Smooth muscle cell of the pulmonary artery (primary cell): ENCODE data around the gene GTF2F1. TPM values are rescaled to one million over a fixed set of nuclear protein-coding genes. Genes with fewer than 3 reads are reported as not detected.

Source experiments
- total RNA-seq: library from RNA; depleted of rRNA; stranded (reverse); fragments of >200 nt; gene quantifications from 2 replicates; pipeline ENCODE4 v1.2.3, GENCODE V29; 2014

The GTF2F1 gene, protein sequence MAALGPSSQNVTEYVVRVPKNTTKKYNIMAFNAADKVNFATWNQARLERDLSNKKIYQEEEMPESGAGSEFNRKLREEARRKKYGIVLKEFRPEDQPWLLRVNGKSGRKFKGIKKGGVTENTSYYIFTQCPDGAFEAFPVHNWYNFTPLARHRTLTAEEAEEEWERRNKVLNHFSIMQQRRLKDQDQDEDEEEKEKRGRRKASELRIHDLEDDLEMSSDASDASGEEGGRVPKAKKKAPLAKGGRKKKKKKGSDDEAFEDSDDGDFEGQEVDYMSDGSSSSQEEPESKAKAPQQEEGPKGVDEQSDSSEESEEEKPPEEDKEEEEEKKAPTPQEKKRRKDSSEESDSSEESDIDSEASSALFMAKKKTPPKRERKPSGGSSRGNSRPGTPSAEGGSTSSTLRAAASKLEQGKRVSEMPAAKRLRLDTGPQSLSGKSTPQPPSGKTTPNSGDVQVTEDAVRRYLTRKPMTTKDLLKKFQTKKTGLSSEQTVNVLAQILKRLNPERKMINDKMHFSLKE
- 37.1 and 37.7 TPM in 2 replicates for total RNA-seq

DNA sequence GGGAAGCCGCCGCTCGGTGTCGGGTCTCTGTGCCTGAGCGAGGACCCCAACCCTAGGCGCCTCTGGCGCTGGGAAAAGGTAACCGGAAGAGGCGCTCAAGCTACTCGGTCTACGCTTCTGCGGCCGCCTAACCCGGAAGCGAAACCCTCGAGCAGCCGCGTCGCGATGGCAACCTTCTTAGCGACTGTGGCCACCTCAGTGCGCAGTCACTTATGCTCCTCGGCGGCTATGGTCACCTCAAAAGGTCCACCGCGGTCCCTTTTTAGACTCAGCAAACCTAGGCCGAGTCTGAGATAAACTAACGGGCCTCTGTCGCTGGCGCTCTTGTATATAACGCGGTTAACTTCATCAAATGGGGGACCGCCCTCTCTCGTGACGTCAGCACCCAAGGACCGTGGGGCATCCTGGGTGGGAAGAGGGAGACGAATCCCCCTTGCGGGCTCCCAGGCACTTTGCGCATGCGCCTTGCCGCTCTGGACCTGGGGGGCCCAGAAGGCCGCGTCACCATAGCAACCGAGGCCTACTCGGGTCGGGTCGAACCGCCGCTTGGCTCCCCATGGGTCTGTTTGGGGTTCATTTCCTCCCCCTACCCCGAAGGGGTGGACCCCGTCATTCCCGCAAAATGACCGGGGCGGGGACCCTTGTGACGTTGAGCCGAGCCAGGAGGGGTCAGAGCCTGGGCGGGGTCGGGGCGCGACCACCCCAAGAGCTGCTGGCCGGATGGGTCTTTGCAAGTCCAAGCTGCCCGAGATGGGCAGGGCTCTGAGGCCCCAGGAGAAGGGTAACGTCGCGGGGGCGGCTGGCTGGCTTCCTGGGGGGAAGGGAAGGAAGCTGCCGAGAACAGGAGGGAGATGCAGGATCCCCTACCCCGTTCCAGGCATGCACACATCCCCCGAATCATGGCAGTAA is at the start of gene GTF2F1:
Gene GTF2F1, minus strand, starts transcription at position 91 of the 909 bp plus-strand sequence. CDS start 169 bp downstream, outside the sequence.

DNA sequence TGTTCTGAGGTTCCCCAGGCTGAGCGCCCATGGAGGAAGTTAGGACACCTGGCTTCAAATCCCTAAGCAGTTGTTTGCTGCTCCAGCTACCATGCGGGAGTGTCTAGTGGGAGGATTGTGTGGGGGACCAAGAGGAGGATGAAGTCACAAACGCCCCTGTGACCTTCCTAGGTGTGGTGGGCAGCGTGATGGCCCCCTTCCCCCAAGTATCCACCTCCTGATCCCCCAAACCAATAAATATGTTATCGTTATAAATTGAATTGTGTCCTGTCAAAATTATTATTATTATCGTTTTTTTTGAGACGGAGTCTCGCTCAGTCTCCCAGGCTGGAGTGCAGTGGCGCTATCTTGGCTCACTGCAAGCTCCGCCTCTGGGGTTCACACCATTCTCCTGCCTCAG is 40.7 kb upstream of the GTF2F1 start, which contains the start of gene SLC25A41:
Gene SLC25A41, minus strand, starts transcription at position 101 of the 400 bp plus-strand sequence. Its CDS starts 70 bp downstream, at position 31.

DNA sequence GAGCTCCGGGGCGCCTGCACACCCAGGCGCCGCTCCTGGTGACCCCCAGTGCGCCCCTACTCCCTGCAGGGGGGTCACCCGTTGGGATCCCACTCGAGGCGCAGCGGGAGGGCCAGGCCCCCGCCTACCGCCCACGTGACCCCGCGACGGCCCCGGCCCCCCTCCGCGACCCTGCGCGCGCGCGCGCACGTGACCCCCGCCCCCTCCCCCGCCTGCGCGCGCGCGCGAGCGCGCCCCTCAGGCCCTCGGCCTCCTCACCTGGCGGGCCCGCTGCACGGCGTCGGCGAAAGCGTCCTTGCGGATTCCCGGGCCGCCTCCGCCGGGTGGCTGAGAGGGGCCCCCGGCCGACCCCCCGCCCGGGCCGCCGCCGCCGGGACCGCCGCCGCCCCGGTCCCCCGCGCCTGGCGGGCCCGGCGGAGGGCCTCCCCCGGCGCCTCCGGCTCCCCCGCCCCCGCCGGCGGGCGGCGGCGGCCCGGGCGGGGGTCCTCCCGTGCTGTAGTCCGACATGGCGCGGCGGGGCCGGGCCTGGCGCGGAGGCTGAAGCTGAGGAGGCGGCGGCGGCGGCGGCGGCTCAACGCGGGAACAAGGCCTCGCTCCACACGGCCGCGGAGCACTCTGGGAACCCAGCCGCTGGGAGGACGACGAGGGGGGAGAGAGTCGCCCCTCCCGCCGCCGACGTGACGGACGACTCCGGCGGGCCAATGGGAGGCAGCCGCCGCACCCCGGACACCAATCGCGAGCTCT is 31.4 kb upstream of the GTF2F1 start, which contains the start of gene KHSRP:
Gene KHSRP, minus strand, starts transcription at position 617 of the 744 bp plus-strand sequence. Its CDS starts 110 bp downstream, at position 507.

DNA sequence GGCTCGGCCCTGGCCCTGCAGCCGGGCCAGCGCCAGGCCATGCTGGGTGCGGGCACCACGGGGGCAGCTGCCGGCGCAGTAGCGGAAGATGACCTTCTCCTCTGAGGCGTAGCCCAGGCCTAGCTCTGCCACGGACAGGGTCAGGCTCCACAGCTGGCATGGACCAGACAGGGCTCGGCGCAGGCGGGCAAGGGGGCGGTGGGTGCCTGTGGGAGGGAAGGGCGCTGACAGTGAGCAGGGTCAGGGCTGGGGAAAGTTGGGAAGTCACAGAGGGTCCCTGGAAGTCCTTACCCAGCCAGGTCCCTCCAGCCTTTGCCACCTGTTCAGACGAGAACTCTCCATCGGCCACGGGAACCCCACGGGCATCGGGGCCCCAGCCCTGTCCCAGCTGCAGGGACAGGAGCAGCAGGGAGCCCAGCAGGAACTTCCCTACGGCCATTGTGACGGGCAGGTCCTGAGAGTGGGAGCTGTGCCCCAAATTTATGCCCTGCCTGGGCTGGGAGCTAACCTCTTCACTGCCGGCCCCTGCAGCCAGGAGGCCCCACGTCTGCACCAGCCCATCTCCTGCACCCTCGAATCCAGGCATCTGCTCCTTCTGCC is 17.5 kb downstream of the GTF2F1 start, which contains the start of gene PSPN:
Gene PSPN, minus strand, starts transcription at position 523 of the 600 bp plus-strand sequence. Its CDS starts 84 bp downstream, at position 439.

DNA sequence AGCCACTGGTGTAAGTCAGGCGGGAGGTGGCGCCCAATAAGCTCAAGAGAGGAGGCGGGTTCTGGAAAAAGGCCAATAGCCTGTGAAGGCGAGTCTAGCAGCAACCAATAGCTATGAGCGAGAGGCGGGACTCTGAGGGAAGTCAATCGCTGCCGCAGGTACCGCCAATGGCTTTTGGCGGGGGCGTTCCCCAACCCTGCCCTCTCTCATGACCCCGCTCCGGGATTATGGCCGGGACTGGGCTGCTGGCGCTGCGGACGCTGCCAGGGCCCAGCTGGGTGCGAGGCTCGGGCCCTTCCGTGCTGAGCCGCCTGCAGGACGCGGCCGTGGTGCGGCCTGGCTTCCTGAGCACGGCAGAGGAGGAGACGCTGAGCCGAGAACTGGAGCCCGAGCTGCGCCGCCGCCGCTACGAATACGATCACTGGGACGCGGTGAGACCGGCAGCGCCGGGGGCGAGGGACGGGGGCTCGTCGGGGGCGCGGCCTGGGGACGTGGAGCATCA is 20.3 kb downstream of the GTF2F1 start, which contains the start of gene ALKBH7:
Gene ALKBH7, plus strand, starts transcription at position 201 of the 502 bp plus-strand sequence. Its CDS starts 27 bp downstream, at position 228.

DNA sequence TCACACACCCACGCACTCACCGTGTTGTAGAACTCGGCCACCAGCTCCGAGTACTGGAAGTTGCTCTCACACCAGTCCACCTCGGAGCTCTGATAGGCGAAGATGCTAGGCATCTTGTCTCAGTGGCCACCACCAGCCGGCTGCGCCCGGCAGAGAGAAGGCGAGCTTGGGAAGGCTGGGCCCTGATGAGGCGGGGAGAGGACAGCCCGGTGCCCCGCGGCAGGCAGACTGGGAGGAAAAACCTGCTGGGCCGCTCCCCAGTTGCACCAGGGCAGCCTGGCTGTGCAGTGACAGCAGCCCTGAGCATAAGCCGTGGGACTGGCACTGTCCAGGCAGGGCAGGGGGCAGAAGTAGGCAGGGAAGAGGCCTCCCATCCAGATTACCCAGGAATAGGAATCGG is 59.5 kb downstream of the GTF2F1 start, which contains the start of gene ACER1:
Gene ACER1, minus strand, starts transcription at position 174 of the 400 bp plus-strand sequence. Its CDS starts 61 bp downstream, at position 113.

Other genes with a start within 250 kb of the GTF2F1 start
- 11.3 and 14.5 TPM in 2 replicates for gene MLLT1, start 113.2 kb downstream of the GTF2F1 start, total RNA-seq
- not detected in 2 replicates for gene ACER1, start 59.6 kb downstream of the GTF2F1 start, total RNA-seq
- 34.8 and 37.5 TPM in 2 replicates for gene CLPP, start 31.6 kb downstream of the GTF2F1 start, total RNA-seq
- gene ALKBH7, start 20.4 kb downstream of the GTF2F1 start, total RNA-seq = 20.3 and 20.9 TPM in 2 replicates
- 1.5 and 1.9 TPM in 2 replicates for gene PSPN, start 17.2 kb downstream of the GTF2F1 start, total RNA-seq
- gene KHSRP, start 31.6 kb upstream of the GTF2F1 start, total RNA-seq = 145 and 152 TPM in 2 replicates
- 0.07 TPM in 1 of 2 replicates, not detected in the other for gene SLC25A41, start 40.6 kb upstream of the GTF2F1 start, total RNA-seq
- 48.2 and 56.6 TPM in 2 replicates for gene SLC25A23, start 66.6 kb upstream of the GTF2F1 start, total RNA-seq
- 0.17 TPM in 1 of 2 replicates, not detected in the other for gene CRB3, start 71.1 kb upstream of the GTF2F1 start, total RNA-seq
- under 0.01 TPM in 1 of 2 replicates, not detected in the other for gene DENND1C, start 88.6 kb upstream of the GTF2F1 start, total RNA-seq
- gene TUBB4A, start 109.1 kb upstream of the GTF2F1 start, total RNA-seq = not detected in 2 replicates
- 0.26 and 0.99 TPM in 2 replicates for gene TNFSF9, start 137.9 kb upstream of the GTF2F1 start, total RNA-seq
- not detected in 2 replicates for gene CD70, start 198.0 kb upstream of the GTF2F1 start, total RNA-seq